GM04503 (cell line): ENCODE data around the gene AGBL4.
"Not testable (repeated sequence)": the region's sequence is repeated elsewhere in the genome, so short reads cannot be mapped to it uniquely, and the experiment has no call there.

ENCODE experiments used
- DNase-seq: peaks from one replicate; pipeline ENCODE4 v3.0.0-alpha.2; 2012; ENCODE audit warnings: low read depth

AGBL4 gene

DNA sequence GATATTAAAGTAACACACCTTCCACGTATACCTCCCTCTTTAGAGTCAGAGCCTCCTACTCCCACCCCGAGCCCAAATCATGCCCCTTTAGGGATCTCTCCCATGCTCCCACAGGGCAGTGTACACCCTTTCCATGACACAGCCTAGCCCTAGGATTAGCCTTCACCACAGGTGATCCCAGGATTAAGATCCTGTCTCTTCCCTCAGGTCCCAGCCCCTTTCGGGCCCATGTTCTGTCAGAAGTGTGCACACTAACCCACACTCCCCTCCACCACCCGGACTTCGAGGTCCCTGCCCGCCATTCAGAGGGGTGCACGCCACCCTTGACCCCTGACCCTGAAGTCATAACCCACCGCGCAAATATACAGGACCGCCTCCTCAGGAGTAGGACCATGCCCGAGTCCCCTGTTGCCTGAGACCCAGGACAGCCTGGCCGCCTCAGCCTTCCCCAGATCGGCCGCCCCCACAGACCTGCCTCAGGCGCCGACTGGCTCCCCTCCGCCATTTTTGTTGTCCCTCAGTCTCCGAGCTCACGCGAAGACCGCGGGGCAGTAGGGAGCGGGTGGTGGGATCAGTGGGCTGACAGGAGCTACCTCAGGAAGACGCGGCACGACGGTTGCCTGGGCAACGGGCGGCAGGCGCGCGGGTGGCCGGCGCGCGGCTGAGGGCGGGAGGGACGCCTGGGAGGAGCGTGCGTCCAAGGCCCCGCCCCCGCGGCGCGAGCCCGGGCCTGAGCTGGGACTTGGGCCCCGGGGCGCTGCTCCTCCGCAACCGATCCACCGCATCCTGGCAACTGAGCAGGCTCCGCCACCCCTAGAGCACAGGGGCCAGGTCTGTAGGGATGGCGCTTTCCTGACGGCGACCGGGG is at the start of gene AGBL4:
Gene AGBL4 (minus strand): TSS at position 663 of the 868 bp plus-strand sequence.
- DNase-seq, result no peak

DNA sequence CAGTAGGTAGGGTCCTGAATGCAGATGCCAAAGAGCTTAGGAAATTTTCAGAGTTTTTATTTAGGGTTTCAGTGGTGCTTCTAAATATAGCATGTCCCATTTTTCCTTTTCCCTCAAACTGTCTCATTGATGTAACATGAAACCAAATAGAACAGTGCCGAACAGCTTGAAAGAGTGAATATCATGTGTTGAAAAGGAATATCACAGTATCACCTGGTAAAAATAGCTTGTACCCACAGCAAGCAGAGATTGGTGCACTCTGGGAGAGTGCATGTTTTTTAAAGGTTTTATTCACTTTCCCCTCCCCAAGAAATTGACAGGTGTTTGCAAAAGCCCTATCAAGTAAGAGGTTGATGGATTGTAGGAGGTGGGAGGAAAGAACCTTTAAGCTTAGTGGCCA is 43.1 kb upstream of the AGBL4 start:
- DNase-seq, result no peak

DNA sequence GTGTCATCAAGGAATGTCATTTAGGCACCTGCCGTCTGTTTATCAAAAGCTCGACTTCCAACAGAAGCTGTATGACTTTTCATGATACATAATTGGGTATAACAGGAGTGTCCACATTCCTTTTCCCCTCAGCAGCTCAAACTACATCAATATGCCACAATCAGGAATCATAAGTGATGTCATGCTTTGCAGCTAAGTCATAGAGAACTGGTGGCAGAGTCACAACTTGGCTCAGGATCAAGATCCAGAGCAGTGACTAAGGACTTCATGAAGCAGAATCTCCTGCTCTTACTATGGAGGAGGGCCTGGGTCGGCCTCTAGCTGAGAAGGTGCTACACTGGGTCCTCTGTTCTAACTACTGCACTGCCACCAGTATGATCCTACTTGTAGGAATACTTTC is 36.5 kb upstream of the AGBL4 start:
- no peak for DNase-seq

DNA sequence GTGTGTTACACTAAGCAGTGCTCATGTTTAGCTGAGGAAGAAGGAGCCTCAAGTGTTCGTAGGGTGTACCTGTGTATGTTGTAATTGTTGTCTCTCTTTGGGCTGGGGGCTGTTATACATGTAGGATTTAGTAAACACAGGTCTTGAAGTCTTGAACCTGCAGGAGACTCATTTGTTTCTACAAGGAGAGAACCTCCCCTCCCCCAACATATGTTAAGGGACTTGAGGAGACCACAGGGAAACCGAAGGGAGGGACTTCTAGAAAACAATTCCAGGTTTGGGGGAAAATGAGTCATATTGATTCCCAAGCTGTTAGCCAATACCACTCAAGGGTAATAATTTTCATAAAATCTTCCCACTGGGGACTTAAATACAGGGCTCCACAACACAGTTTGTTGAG is 25.0 kb upstream of the AGBL4 start:
- no peak for DNase-seq

DNA sequence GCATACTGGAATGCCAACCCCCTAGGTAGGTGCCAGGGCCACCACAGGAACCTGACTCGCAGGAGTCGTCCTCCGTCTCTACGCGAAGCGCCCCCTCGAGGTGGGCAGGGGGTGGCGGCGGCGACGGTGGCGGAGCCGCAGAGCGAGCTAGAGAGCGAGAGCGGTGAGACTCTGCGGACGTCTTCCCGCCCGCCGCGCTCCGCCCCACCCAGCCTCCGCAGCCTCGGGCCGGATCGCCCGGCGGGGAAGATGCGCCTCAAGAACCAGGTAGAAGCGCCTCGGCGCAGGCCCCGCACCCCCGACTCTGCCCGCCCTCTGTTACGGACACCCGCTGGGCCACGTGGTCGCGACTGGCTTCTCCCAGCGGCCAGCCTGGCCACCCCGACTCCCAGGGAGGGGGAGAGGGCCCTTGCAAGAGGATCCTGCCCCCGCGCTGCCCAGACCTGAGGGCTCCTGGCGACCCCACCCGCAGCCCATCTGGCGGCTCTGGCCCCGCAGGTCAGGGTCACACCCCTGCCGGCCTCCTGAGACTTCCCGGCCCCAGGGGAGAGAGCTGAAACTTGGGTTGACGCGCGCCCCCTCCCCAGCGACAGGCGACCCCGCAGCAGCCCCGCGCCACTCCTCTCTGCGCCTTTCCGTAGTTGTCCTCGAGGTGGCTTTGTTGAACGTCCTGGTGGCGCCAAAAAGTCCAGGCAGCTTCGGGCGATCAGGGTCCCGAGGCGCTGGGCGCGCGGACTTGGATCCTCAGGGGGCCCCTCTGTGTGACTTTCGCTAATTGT is 24.4 kb upstream of the AGBL4 start:
- DNase-seq, result no peak

DNA sequence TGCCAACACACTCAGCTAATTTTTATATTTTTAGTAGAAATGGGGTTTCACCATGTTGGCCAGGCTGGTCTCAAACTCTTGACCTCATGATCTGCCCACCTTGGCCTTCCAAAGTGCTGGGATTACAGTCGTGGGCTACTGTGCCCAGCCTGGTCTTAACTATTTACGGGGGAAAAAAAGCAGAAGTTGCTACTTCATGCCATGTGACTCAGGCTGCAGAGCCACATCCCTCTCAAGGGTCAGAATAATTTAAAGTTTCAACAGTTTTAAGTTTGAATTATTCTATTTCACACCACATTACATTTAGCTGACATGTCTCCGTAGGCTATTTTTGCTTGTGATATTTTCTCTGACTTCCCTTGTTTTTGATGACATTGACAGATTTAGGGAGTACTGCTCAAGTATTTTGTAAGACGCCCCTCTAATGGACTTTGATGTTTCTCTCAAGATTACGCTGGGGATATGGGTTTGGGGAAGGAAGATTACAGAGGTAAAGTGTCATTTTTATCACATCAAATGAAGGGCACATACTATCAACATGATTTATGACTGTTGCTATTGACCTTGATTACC is 14.6 kb upstream of the AGBL4 start:
- no peak for DNase-seq

DNA sequence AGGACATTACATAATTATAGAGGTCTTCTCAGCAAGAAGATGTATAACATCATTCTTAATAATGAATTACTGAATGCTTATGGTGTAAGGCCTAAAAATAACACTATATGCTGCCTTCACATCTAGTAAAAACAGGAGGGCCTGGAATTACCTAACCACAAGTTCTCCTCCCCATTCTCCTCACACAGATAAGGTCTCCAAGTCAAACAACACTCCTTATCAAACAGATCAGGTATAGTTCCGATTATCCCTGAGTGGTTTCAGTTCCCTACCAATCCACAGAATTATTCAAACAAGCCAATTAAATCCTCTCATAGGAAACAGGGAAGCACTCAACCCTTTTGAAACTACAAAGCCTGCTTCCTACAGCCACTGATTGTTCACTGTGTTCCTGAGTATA is 4.0 kb upstream of the AGBL4 start:
- no peak for DNase-seq

DNA sequence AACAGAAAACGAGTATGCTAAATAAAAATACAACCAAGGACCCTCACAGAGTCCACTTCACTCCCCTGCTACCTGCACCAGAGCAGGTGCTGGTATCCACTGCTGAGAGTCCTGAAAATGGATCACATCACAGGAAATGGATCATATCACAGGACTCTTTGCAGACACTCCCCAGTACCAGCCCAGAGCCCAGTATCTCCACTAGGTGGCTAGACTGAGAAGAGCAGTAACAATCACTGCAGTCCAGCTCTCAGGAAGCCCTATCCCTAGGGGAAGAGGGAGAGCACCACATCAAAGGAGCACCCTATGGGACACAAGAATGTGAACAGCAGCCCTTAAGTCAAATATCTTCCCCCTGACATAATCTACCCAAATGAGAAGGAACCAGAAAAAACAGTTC is 28.0 kb downstream of the AGBL4 start:
- DNase-seq, result no peak

DNA sequence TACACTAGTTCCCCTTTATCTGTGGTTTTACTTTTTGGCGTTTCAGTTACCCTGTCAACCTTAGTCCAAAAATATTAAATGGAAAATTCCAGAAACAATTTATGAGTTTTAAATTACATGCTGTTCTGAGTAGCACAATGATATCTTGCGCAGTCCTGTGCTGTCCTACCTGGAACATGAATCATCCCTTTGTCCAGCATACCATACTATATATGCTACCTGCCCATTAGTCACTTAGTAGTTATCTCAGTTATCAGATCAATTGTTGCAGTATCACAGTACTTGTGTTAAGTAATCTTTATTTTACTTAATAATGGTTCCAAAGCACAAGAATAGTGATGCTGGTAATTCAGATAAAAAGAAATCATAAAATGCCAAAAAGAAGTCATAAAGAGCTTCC is 52.7 kb downstream of the AGBL4 start:
- DNase-seq, result no peak

DNA sequence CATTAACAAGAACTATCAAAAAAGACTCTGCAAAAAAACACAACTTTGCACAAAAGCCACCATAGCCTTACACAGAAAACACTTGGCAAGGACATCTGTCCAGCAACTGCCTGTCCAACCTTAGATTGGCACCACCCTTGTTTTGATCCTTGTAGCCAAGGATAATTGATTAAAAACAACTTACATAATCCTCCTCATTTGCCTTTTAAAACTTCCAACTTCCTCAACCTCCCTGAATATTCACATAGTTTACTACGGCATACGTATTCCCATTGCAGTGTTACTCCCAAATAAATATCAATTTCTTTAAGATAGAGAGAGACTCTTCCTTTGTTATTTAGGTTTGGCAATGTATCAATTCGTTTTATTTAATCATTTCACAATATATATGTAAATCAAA is 72.4 kb downstream of the AGBL4 start:
- DNase-seq, result no peak

DNA sequence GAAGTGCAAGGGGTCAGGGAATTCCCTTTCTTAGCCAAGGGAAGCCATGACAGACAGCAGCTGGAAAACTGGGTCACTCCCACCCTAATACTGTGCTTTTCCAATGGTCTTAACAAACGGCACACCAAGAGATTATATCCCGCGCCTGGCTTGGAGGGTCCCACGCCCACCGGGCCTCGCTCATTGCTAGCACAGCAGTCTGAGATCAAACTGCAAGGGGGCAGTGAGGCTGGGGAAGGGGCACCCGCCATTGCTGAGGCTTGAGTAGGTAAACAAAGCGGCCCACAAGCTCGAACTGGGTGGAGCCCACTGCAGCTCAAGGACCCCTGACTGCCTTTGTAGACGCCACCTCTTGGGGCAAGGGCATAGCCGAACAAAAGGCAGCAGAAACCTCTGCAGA is 108.5 kb downstream of the AGBL4 start:
- DNase-seq, result not testable (repeated sequence)

DNA sequence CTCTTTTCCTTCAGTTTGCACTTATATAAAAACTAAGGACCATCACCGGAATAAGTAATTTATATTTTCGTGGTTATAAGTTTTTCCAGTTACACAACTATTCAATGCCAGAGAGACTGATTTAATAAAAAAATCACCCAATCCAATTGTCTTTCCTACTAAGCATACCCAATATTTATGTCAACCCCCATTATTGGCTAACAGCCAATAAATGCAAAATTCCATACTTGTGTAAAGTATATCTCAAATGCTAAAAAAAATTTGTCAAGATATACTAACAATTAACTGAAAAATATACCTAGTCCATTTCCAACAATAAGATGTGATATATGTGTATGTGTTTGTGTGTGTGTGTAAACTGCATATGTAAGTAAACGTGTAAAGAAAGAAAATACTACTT is 117.4 kb downstream of the AGBL4 start:
- no peak for DNase-seq

DNA sequence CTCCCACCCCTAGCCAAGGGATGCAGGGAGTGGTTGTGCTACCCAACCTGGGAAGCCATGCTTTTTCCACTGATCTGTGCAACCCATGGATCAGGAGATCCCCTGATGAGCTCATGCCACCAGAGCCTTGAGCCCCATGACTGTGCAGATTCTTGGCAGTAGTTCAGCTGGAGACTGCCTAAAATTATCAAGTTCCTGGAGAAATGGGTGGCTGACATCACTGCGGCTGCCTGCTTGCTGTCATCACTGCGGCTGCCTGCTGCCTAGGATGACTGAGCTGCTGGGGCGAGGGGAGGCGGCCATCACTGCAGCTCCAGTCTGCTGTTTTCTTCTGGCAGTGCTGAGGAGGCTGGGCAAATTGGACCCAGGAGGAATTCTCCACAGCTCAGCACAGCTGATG is 159.2 kb downstream of the AGBL4 start:
- DNase-seq, result no peak

DNA sequence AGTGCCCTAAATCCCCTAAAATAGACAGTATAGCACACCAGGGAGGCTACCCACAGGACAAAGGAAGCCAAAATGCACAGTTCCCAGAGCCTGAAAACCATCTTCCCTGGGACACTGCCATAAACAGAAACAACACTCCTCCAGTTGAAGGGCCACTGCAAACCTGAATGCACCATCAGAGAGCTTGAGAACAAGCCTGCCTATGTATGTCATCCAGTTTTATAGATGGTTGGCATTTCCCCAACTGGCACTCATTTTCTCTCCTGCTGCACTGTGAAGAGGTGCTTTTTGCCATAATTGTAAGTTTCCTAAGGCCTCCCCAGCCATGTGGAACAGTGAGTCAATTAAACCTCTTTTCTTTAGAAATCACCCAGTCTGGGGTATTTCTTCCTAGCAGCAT is 169.0 kb downstream of the AGBL4 start:
- no peak for DNase-seq

DNA sequence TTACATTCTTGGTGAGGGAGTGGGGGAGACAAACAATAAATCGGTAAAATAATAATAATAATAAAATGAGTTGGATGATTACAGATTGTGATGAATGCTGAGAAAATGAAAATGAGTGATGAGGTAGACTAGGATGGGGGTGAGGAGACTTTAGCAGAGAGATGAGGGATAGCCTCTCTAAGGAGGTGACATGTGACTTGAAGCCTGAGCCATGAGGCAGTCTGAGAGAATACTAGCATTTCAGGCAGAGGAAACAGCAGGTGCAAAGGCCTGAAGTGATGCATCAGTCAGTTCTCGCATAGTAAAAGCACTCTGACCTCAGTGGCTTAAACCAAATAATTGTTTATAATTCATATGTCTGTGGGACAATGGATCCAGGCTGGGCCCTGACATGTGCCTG is 181.2 kb downstream of the AGBL4 start:
- no peak for DNase-seq

DNA sequence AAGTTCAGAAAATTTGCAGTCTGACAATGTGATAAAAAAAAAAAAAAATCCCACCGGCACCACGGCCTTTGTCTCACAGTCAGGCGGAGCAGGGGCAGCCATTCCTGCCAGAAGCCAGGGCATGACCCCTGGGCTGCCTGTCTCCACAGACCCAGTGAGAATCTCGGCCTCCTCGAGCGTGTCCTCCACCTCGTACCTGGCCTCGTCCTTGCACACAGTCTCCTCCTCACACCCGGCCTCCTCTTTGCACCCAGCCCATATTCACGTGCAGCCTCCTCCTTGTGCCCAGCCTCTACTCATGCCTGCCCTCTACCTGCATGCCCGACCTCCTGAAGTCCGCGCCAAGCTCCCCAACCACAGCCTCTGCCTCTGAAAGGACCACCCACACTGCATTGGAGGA is 182.0 kb downstream of the AGBL4 start:
- DNase-seq, result no peak

DNA sequence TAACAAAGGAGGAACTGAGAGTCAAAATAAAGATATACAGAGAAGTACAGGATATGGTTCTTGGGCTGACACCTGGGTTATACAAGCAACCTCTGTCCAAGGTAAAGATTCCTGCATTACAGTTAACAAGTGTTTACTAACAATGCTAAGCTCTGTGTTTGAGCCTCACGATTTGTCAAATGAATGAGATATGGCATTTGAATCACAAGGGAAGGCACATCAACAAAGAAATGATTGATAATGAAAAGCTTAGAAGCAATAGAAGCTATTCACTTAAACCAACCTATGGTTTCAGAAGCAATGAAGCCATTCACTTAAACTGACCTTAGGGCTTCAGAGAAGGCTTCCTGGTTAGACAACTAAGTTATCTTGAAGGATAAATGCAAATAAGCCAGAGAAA is 199.5 kb downstream of the AGBL4 start:
- DNase-seq, result no peak

DNA sequence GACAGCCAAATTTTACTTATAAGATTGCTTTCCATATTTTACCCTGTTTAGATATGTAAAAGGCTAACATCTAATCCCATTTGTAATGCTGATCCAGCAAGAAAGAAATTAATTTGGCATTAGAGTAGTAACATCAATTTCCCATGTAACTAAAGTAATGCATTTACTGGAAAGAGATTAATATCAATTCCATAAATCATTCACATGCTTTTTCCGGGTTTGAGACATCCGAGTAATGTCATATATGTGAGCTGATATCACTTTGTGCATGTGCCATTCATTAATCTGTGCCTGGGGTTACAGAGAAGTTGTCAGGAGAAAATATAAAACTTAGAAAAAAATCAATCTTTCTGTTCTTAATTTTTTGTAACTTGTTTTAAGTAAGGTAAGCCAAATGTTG is 206.1 kb downstream of the AGBL4 start:
- no peak for DNase-seq

DNA sequence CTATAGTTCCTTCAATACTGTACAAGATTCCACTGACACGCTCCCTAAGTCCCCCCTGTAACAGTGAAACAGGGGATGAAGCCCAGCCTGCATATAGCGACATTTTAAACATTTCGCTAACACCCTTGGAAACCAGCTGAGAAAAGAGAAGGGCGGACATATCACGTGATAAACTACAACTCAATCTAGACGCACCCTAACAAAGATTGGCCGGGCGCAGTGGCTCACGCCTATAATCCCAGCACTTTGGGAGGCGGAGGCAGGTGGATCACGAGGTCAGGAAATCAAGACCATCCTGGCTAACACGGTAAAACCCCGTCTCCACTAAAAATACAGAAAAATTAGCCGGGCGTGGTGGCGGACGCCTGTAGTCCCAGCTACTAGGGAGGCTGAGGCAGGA is 236.7 kb downstream of the AGBL4 start:
- not testable (repeated sequence) for DNase-seq

DNA sequence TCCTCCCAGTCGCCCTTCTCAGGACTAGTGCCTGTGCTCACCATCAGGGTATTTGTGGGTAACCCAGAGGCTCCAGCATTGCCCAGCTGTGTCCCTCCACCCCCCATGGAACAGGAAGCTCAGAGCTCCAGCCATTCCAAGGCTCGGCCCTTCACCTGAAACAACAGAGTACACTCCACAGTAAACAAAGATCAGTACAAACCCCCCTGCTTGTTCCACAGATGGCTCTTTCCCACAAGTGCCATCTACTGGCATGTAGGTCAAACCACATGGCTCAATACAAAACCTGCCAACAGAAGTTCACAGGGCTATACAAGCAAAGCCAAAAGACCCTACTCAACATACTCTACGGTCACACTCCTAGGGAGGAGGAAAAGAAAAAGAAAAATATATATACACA is 258.7 kb downstream of the AGBL4 start:
- DNase-seq, result no peak

DNA sequence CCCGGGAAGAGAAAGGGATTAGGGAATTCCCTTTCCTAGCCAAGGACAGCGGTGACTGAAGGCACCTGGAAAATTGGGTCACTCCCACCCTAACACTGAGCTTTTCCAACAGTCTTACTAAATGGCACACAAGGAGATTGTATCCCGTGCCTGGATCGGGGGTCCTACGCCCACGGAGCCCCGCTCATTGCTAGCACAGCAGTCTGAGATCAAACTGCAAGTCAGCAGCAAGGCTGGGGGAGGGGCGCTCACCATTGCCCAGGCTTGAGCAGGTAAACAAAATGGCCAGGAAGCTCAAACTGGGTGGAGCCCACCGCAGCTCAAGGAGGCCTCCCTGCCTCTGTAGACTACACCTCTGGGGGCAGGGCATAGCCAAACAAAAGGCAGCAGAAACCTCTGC is 285.6 kb downstream of the AGBL4 start:
- not testable (repeated sequence) for DNase-seq

DNA sequence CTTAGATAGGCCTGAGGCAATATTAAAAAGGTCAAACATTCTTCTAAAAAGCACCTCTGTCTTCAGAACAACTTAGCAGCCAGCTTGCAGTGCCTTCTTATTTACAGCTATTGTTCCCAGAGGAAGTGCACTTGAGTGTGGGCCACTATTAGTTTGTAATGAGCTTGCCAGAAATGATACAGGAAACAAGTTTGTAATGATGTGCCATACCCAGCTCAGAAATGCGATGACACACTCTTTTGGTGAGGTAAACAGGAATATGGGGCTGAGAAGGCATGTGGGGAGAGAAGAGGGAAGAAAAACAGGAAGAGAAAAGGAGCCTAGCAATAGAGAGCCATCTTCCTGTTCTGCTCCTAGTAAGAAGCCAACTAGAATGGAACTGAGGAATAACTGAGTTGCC is 295.4 kb downstream of the AGBL4 start:
- DNase-seq, result no peak

DNA sequence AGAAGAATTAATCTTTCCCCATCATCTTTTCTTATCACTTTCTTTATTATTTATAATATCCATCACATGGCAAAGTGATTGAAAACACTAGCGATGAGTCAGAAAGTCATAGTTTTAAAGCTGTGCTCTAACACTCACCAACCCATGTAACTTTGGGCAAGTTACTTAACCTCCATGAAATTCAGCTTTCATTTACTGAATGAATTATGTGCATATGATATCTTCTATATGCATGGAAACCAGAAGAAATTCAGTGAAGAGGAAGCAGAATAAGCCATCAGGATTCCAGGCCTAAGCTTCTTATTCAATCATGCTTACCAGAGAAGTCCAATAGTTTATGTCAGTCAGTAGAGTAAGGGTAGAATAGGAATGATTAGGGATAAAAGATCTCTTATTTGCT is 300.1 kb downstream of the AGBL4 start:
- no peak for DNase-seq
